GM18502 (cell line): ENCODE data around the gene FAM107B.

ENCODE experiments used
- ATAC-seq: cut with Tn5 transposase; IDR thresholded peaks from one replicate; pipeline ENCODE4 v1.9.1; 2021; ENCODE audit warnings: mild to moderate bottlenecking; ENCODE audit not compliant: unreplicated experiment, poor library complexity

FAM107B gene

DNA sequence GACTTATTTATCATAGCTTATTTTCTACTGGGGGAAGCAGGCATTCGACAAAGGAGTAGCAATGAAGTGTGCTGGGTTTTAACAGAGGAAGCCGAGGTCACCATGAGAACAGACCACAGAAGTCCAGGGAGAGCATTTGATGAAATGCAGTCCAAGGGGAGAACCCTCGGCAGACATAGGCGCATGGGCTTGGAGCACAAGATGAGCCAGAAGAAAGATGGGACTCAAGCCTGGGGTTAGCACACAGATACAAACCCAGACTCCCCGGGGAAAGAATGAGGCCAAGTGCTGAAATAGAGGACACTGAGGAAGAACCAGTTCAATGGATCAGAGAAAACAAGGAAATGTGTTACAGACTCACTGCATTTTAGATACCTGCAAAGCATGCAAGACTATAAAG is 209.5 kb downstream of the FAM107B start:
- no peak for ATAC-seq

DNA sequence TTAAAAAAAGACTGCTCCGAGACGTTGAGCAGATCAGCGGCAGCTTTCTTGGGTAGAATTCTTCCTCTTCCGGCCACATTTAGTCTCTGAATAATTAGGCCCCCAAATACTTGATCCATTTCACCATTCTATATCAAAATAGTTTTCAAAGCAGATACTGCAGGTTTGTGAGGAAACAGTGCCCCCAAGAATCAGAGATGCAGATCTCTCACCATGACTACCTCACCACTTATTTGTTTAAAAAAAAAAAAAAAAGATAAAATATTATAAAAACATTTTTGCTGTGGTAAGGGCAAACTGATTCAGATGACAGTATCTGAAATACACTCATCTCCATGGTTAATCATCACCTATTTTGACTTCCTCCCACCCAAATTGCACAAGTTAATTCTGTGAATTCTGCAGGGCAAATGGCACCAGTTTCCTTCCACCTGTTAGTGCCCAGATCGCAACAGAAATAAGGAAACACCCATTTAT is 210.4 kb downstream of the FAM107B start:
- no peak for ATAC-seq

DNA sequence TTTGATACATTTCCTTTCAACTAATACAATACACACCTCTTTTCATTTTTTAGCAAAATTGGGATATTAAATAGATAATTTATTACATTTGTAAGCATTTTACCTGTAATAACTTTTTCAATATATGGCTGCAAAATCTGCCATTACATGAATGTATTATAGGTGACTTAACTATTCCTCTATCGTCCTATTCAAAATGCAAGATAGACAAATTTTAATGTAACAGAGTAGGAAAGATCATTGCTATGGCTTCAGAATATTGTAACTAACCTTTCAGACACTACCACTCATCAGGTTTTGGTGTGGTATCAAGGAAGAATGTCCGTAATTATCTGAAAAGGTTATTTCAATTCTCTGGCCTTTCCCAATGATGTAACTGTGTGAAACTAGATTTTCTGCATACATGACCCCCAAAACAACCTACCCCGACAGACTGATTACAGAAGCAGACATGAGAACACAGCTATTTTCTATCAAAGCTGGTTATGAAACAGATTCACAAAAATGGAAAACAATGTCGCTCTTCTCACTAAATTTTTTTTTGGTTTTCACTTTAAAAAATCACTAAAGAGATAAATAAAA is 211.2 kb downstream of the FAM107B start:
- ATAC-seq, result no peak

DNA sequence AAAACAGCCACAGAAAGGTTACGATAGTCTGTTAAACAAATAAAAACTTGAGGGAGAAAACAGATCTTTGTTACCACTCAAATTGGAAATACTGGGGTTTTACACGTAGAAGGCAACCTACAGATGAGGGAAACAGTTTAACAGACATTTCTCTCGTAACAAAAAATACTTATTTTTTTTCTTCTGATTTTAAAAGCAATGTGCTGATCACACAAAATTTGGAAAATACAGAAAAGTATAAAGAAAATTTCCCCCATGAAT is 211.7 kb downstream of the FAM107B start:
- ATAC-seq, result no peak

DNA sequence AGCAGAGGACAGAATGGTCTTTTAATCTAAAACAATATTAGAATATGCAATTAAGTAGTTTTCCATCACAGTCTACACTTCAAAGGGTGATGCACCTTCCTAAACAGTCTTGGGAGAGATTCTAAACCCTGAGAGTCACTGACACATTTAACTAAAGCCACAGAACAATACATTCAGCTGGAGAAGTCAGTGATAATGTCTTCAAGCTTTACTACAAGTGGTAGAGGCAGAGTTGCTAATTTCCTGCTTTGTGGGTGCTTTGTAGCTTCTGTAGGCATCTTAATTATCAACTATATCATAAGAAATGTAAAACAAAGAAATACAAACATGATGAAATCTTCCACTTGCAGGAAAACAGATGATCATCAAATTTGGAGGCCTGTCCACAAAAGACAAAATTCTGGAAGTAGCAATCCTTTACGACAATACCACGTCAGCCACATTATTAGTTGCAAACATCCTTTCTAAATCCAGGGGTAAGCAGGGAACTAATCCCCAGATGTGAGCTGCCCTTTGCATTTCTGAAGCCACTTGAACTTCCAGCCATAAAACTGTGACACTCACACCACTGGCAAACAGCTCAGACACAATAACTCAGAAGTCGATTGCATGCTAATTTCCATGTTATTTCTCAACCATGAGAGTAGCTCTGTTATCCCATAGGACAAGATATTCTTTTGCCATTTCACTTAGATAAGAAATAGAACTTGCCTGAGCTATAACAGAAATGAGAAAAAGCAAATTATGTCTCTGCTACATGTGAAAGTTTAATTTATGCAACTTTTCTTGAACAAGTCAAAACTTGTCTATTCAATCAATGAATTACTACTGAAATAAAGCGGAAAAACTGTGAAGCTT is 212.2 kb downstream of the FAM107B start:
- ATAC-seq, result no peak

DNA sequence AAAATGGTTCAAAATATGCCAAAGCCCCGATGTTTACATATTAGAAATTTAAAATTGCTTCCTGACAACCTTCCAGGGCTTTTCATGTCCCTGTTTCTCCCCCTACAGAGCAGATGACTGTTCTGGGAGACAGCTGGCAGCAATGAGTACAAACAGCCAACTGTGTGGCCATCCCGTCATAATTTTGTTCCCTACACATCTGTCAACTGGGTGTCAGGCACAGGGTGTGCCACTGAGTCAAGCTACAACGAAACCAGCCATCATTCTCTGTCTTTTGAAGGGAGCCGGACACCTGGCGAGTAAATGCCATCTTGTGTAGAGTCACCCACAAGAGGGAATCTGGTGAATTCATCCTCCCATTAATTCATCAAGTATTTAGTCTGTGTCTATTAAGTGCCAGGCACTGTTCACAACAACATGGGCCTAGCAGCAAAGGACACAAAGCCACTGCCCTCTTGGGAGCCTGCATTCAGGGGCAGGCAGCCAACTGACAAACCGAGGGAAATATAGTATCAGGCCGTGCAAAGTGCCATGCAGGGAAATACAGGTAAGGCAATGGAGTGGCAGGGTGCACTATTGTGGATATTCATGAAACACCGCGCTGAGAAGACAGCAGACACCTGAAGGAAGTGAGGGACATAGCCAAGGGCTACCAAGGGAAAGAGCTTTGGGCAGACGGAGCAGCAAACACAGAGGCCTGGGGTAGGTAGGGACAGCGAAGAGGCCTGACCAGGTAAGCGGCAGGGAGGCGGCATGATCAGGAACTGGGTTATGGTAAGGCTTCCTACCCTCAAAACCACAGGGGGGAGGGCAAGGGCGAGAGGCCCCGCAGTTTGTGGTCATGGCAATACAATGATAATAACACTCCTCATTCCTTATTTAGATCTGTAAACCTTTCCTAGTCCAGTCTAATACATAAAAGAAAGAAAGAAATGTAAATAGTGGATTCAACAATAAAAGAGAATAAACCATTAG is 213.6 kb downstream of the FAM107B start:
- ATAC-seq, result no peak

DNA sequence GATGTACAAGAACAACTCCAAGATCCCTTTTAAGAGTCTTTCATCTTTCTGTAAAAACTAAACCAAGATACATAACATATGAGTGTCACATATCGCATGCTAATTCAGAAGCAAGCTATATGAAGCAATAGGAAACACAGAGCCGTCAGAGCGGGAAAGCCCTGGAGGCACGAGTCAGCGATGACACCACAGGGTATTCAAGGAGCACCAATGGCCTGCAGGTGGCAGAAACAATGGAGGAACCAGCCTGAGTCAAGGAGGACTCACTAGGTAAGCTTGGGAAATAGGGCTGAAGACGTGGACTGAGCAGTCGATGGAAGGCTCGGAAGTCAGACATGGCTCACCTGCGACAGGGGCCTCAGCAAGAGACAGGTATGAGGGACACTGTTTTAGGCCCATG is 214.4 kb downstream of the FAM107B start:
- ATAC-seq, result no peak

DNA sequence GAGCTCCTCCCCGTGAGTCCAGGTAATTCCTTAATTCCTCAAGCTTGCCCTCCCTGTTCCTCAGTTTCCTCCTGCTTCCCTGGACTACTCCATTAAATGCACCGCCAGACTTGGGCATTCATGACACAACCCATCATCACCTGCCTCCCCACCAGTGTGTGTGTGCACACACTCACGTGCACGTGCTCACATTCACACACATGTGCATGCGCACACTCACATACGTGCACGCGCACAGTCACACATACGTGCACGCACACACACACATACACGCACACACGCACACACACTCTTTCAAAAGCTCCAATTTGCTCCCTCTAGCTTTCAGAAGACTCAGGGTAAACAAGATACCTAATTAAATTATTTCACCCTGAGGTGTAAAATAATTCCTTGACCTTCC is 216.7 kb downstream of the FAM107B start:
- ATAC-seq, result no peak

DNA sequence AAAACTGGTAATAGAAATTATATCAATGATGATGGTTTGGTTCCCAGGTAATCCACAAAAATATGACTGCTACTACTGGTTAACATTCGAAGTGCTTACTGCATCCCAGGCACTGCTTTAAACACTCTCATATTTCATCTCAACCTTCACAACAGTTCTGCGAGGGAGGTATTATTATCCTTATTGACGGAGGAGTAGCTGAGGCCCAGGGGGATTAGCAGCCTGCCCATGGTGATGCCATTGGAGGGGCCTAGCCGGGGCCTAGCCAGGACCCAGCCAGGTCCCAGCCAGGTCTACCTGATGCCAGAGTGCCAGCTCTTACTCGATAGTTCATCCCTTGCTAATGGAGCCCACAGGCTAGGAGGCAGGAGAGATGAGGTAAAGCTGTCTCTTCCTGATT is 217.1 kb downstream of the FAM107B start:
- ATAC-seq, result no peak

DNA sequence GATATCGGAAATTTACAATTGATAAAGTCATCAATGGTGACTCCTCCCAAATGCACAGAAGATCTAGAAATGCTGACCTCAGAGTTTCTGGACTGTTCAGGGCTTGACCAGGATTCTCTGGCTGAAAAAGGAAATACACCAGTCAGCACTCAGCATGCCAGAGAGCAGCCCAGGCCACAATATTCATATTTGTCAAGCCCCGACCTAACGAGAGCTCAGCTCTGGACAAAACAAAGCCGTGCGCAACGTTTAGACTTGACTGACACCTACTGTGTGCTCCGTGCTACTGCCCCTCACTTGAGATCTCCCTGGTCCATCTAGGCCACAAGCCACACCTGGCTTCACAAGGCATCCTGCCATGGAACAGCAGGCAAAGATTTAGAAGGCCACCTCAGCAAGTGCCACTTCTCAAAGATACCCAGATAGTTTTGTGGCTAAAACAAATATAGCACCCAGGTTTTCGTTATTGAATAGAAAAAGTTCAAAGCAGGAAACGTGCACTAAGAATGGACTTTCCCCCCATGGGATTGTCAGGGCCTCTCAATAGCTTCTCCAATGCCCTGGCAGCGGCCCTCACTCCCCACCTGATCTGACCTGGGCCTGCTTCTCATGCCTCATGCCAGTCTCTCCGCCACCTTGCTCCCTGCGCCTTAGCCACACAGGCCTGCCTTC is 218.3 kb downstream of the FAM107B start:
- no peak for ATAC-seq

DNA sequence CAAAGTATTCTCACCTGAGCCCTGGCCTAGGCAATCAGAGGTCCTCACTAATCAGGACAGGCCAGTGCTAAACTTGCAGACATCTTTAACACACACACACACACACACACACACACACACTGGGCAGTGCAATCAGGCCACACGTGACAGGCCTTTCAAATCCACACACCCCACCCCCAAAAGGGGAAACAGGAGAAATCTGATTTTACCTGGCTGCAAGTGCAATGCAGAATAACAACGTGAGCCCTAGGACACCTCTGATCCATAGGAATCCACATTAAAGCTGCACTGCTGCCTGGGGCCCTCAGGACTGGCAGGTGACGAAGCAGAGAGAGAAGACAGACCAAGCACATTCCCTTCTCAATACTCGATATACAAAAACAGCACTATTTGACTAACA is 218.9 kb downstream of the FAM107B start:
- ATAC-seq, result no peak

DNA sequence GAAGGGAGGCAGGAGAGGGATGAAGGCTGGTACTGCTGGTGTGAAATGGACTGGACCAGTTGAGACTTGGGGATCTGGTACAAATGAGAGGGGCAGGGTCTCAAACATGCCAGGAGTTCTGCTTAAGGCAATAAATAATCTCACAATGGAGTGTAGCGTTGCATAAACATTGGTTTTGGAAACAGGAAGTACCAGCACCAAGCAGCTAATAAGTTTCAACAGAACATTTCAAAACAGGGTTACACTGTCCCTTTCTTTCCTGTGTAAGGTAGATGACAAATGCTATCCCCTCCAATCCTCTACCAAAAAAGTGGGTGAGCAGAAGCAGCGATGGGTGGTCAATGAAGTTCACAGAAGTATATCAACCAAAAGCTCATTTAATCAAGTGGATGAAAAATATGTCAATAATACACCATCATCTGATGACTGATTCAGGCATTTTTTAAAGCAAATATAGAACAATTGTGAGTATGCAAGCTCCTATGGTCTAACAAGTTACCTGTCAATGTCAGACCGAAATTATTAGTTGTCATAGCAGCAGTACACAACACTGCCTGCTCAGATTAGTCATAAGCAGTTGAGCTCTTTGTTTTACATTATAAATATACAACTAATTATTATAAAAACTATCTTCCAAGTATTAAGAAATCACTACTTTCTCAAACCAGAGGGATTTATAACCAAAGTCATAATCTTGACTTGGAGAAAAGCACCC is 220.0 kb downstream of the FAM107B start:
- no peak for ATAC-seq

DNA sequence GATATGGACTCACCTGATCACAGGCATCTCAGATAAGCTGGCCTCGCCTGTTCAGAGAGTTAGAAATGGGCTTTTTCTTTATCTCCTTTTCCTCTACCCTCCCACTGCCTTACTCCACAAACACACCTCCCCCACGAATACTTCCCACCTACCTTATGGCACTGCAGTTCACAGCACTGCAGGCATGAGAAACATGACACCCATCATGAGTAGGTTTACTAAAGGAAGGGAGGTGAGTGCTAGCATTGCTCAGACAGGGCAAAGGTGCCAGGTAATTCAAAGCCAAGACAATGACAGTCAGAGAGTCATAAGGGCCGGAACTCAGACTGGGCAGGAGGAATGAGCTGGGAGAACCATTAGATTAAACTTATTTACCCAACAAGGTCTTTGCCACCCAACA is 220.6 kb downstream of the FAM107B start:
- no peak for ATAC-seq

DNA sequence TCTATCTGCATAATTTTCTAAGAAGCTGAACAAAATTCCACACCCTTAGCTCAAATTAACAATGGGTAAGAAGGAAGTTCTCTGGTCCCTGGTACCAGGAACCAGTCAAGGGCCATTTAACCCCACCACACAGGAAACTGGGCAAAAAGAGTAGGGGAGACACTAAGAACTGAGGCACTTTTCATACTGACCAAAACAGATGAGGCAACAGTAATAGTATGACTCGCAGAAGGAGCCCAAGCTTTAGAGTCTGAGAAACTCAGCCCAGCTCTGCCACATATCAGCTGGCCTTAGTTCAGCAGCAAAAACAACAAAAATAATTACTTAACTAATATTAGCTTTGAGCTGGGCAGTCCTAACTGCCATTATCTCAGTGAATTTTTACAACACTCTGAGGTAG is 221.2 kb downstream of the FAM107B start:
- ATAC-seq, result no peak

DNA sequence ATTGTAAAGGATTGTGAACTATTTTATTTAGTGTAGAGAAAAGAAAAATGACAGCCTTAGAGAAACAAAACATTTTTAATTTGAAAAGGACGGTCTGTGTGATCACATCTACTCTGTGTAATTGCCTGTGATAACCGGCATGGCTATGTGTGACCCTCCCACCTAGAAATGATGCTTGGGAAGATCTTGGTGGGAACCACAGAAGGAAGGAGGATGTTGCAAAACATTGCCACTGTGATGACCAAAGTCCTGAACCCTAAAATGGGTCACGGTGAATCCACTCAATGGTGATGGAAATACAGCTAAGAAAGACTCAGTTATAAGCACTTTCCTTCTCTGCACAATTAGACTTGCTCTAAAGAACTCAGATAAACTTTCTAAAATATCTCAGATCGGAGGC is 222.7 kb downstream of the FAM107B start:
- ATAC-seq, result no peak

DNA sequence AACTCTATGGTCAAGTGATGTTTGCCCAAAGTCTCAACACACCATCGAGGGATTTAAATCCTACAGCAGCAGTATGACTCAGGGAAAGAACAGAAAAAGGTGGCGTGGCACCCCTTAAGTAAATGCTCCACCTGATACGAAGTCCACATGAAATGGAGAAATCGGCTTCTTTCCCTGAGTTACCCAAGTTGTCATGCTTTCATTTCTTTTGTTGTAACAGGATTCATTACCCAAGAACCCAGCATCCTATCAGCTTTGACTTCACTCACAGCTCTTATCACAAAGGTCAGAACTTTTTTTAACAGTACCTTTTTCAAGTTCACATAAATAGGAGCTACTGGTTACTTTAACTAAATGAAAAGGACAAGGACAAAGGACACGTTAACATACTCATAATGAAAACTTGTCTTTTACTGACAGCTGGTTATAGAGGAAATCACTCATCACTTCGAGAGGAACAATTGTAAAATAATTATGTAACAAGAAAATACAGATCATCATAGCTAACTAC is 224.2 kb downstream of the FAM107B start:
- ATAC-seq, result no peak

DNA sequence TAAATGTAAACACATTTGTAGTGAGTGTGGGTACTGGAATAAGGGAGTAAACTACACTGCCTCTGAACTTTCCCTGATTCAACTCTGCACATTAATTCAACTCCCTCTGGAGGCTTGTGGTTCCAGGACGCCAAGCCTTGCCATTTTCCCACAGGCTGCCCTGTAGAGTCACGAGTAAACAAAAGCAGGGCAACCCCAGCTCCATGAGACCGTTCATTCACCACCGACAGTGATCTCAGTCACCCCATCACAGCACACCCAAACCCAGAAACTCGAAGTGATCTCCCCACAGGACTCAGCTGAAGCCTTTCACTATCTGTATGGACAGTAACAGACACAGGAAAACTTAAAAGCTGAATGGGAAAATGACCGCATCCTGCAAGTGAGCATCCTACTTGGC is 225.2 kb downstream of the FAM107B start:
- no peak for ATAC-seq

DNA sequence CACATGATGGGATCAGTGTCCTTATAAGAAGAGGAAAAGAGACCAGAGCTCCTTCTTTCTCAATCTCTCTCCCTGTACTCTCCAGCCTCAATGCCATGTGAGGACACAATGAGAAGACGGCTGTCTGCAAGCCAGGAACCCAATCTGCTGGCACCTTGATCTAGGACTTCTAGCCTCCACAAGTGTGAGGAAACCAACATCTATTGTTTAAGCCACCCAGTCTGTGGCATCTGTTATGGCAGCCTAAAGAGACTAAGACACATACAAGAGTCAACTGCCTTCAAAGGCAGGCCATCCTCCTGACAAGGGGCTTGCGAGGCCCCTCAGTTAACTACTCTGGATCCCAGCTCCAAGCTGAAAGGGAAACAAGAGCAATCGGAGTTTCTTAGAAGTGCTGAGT is 225.7 kb downstream of the FAM107B start:
- no peak for ATAC-seq

DNA sequence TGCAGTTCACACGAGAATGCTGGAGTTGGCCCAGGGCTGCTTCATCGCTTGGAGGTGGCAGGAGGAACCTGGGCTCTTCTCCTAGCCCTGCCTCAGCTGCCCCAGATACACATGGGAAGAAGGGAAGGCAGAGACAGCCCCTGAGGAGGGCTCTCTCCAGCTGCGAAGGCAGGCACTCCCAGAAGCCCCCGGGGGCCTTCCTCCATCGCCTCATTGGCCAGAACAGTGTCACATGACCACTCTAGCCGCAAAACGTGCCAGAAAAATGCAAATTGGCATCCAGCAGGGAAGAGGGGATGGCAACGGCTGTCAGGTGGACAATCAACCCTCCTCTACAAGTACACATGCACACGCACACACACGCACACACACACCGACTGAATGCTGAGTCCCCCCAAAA is 226.2 kb downstream of the FAM107B start:
- ATAC-seq, result no peak

DNA sequence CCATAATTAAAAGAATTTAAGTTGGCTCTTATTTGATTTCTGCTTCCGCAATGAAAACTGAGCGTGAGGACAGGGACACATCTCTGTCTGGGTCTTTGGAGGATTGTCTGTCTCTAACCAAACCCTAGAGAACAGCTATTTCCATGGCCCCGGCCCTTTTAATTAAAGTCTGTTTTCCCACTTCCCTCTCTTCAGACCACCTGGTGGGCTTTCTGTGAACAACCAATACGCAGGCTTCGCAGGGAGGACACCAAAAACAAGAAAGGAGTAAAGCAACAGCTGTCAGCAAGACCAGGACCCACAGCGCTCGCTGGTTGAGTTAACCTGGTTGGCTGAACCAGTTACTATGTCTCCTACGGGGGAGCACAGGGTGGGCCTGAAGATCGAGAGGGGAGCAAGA is 226.9 kb downstream of the FAM107B start:
- no peak for ATAC-seq
